BLaER1 treated with 17β-estradiol and CSF1 and Interleukin-3, amounts not matched to agents 10 nM and 100 nM (cell line): ENCODE measurements around the gene SNF8.
"Not testable (repeated sequence)": the region's sequence is repeated elsewhere in the genome, so short reads cannot be mapped to it uniquely, and the experiment has no call there.

ENCODE experiments used
- H3K27ac ChIP-seq, 11 experiments: shearing (Covaris generic); formaldehyde crosslinking; 2 replicates each; pipeline ENCODE4 v1.8.1; 2022
- H3K27me3 ChIP-seq, 11 experiments: shearing (Covaris generic); formaldehyde crosslinking; 2 replicates each; pipeline ENCODE4 v1.8.1; 2022
- H3K36me3 ChIP-seq, 11 experiments: shearing (Covaris generic); formaldehyde crosslinking; 2 replicates each; pipeline ENCODE4 v1.8.1; 2022
- H3K4me1 ChIP-seq, 10 experiments: shearing (Covaris generic); formaldehyde crosslinking; 2 replicates each; pipeline ENCODE4 v1.8.1; 2022
- H3K4me2 ChIP-seq, 11 experiments: shearing (Covaris generic); formaldehyde crosslinking; 2 replicates each; pipeline ENCODE4 v1.8.1; 2022
- H3K4me3 ChIP-seq, 10 experiments: shearing (Covaris generic); formaldehyde crosslinking; 2 replicates each; pipeline ENCODE4 v1.8.1; 2022
- H3K9ac ChIP-seq, 11 experiments: shearing (Covaris generic); formaldehyde crosslinking; 2 replicates each; pipeline ENCODE4 v1.8.1; 2022
- H3K9me3 ChIP-seq, 11 experiments: shearing (Covaris generic); formaldehyde crosslinking; replicated peaks in 1 of 11; 2 replicates each; pipeline ENCODE4 v1.8.1; 2022
- H4K20me1 ChIP-seq, 11 experiments: shearing (Covaris generic); formaldehyde crosslinking; 2 replicates each; pipeline ENCODE4 v1.8.1; 2022
- Cebpa-rat ChIP-seq, 11 experiments: shearing (Covaris generic); IDR thresholded peaks; 2 replicates each; pipeline ENCODE4 v1.8.1; 2022

Gene SNF8

GRCh38 chr17:48951572-48951971 lies 6.9 kb upstream of the SNF8 start:
- Histone ChIP-seq H3K4me1 (peaks cover 14 to 20% (median 15%) of the 10 kb centered on the region in 10 experiments), H3K9ac (no peak overlapping the region), H3K4me2 (no peak overlapping the region), H3K4me3 (no peak overlapping the region), H3K36me3 (no peaks in the 10 kb centered on the region), H4K20me1 (no peaks in the 10 kb centered on the region), H3K27ac (no peak overlapping the region), H3K9me3 (peaks cover 0 to under 1% (median 0%) of the 10 kb centered on the region in 11 experiments; a peak in 1 of 22 replicates), H3K27me3 (no peaks in the 10 kb centered on the region)
- TF ChIP-seq Cebpa-rat (IDR thresholded peaks at IDR 0.05) = no peak

- H3K9ac ChIP-seq = peak overlapping the region; percentile 87 to 96 (median 93); a peak in 21 of 22 replicates
- peak overlapping the region; percentile 85 to 100 (median 97) for H3K4me2 ChIP-seq
- peaks cover 20 to 29% (median 28%) of the 10 kb centered on the region in 10 experiments for H3K4me1 ChIP-seq
- peaks cover 0 to 14% (median 7%) of the 10 kb centered on the region in 11 experiments; a peak in 8 of 22 replicates for H3K9me3 ChIP-seq
- H3K36me3 ChIP-seq = peaks cover 20 to 27% (median 25%) of the 10 kb centered on the region in 11 experiments
- H4K20me1 ChIP-seq, H3K27me3 ChIP-seq: not testable (repeated sequence)
- peak overlapping the region; percentile 81 to 93 (median 88) for H3K27ac ChIP-seq
- H3K4me3 ChIP-seq = peak overlapping the region; percentile 81 to 98 (median 92)
These were observed 614 bp upstream of the SNF8 start for GRCh38 chr17:48945261-48945651.

GRCh38 chr17:48933035-48933434 lies 11.6 kb downstream of the SNF8 start:
- H3K9ac ChIP-seq = no peak overlapping the region
- H4K20me1 ChIP-seq = peaks cover 23 to 63% (median 49%) of the 10 kb centered on the region in 11 experiments; a peak in 18 of 22 replicates
- no peaks in the 10 kb centered on the region for H3K9me3 ChIP-seq
- no peak overlapping the region for H3K4me3 ChIP-seq
- H3K4me2 ChIP-seq = no peak overlapping the region
- peaks cover 5 to 24% (median 10%) of the 10 kb centered on the region in 10 experiments; a peak in 17 of 20 replicates for H3K4me1 ChIP-seq
- TF ChIP-seq Cebpa-rat (IDR thresholded peaks at IDR 0.05) = no peak
- H3K27me3 ChIP-seq = no peaks in the 10 kb centered on the region
- no peak overlapping the region for H3K27ac ChIP-seq
- peaks cover 95 to 100% (median 97%) of the 10 kb centered on the region in 11 experiments for H3K36me3 ChIP-seq

- Histone ChIP-seq H4K20me1 (peaks cover 39 to 89% (median 73%) of the 10 kb centered on the region in 11 experiments), H3K27ac (no peak overlapping the region; a peak in 1 of 22 replicates), H3K4me2 (peak overlapping the region in 3 of 11 experiments; percentile 4 to 21 (median 13); a peak in 3 of 22 replicates), H3K4me3 (no peak overlapping the region), H3K27me3 (no peaks in the 10 kb centered on the region), H3K4me1 (peaks cover 5 to 30% (median 24%) of the 10 kb centered on the region in 10 experiments; a peak in 18 of 20 replicates), H3K9ac (no peak overlapping the region), H3K36me3 (peaks cover 96 to 100% (median 97%) of the 10 kb centered on the region in 11 experiments), H3K9me3 (no peaks in the 10 kb centered on the region)
- no peak for TF ChIP-seq Cebpa-rat (IDR thresholded peaks at IDR 0.05)
These were observed 14.2 kb downstream of the SNF8 start for GRCh38 chr17:48930435-48930873.

GRCh38 chr17:48929812-48930165 lies 14.9 kb downstream of the SNF8 start:
- Histone ChIP-seq H3K4me3 (no peak overlapping the region), H3K9ac (0 out of 22 replicates have a peak overlapping the region, but pooled peaks of 1 of the 11 experiments have one; percentile 16), H3K9me3 (no peaks in the 10 kb centered on the region), H4K20me1 (peaks cover 43 to 96% (median 80%) of the 10 kb centered on the region in 11 experiments), H3K27me3 (no peaks in the 10 kb centered on the region), H3K36me3 (peaks cover 99 to 100% (median 100%) of the 10 kb centered on the region in 11 experiments), H3K4me1 (peaks cover 5 to 30% (median 24%) of the 10 kb centered on the region in 10 experiments; a peak in 18 of 20 replicates), H3K4me2 (peak overlapping the region in 4 of 11 experiments; percentile 2 to 21 (median 8); a peak in 3 of 22 replicates), H3K27ac (no peak overlapping the region)
- TF ChIP-seq Cebpa-rat (IDR thresholded peaks at IDR 0.05) = no peak

GRCh38 chr17:48928876-48929811 lies 15.5 kb downstream of the SNF8 start:
- Histone ChIP-seq H3K9me3 (no peaks in the 10 kb centered on the region), H3K36me3 (peaks cover 99 to 100% (median 100%) of the 10 kb centered on the region in 11 experiments), H3K4me2 (peak overlapping the region in 3 of 11 experiments; percentile 13 to 26 (median 14); a peak in 4 of 22 replicates), H3K9ac (0 out of 22 replicates have a peak overlapping the region, but pooled peaks of 1 of the 11 experiments have one; percentile 16), H3K4me1 (peaks cover 5 to 30% (median 24%) of the 10 kb centered on the region in 10 experiments; a peak in 18 of 20 replicates), H3K27me3 (no peaks in the 10 kb centered on the region), H4K20me1 (peaks cover 43 to 99% (median 86%) of the 10 kb centered on the region in 11 experiments), H3K4me3 (no peak overlapping the region), H3K27ac (no peak overlapping the region)
- TF ChIP-seq Cebpa-rat (IDR thresholded peaks at IDR 0.05) = no peak

GRCh38 chr17:48927978-48928745 lies 16.5 kb downstream of the SNF8 start:
- Histone ChIP-seq H3K4me3 (no peak overlapping the region), H4K20me1 (peaks cover 43 to 100% (median 87%) of the 10 kb centered on the region in 11 experiments), H3K9ac (no peak overlapping the region), H3K27me3 (no peaks in the 10 kb centered on the region), H3K4me1 (peaks cover 5 to 30% (median 24%) of the 10 kb centered on the region in 10 experiments; a peak in 18 of 20 replicates), H3K4me2 (peak overlapping the region in 2 of 11 experiments; percentile 14 to 26; a peak in 4 of 22 replicates), H3K9me3 (no peaks in the 10 kb centered on the region), H3K27ac (0 out of 22 replicates have a peak overlapping the region, but pooled peaks of 1 of the 11 experiments have one; percentile 5), H3K36me3 (peaks cover 99 to 100% (median 100%) of the 10 kb centered on the region in 11 experiments)
- TF ChIP-seq Cebpa-rat (IDR thresholded peaks at IDR 0.05) = no peak

GRCh38 chr17:48925991-48926342 lies 18.7 kb downstream of the SNF8 start:
- H3K9me3 ChIP-seq = no peaks in the 10 kb centered on the region
- no peaks in the 10 kb centered on the region for H3K27me3 ChIP-seq
- no peak overlapping the region for H3K4me2 ChIP-seq
- H3K36me3 ChIP-seq = peaks cover 100% of the 10 kb centered on the region in 11 experiments
- H4K20me1 ChIP-seq = peaks cover 38 to 100% (median 91%) of the 10 kb centered on the region in 11 experiments
- H3K4me3 ChIP-seq = no peak overlapping the region
- peaks cover 5 to 34% (median 24%) of the 10 kb centered on the region in 10 experiments; a peak in 18 of 20 replicates for H3K4me1 ChIP-seq
- TF ChIP-seq Cebpa-rat (IDR thresholded peaks at IDR 0.05) = no peak
- H3K27ac ChIP-seq = no peak overlapping the region
- H3K9ac ChIP-seq = 0 out of 22 replicates have a peak overlapping the region, but pooled peaks of 1 of the 11 experiments have one; percentile 1
